NB4 (cell line): ENCODE measurements around the gene CDON.

Experiments
- CTCF ChIP-seq: IDR thresholded peaks from one replicate; pipeline ENCODE4 v1.5.1; 2012; ENCODE audit warnings: low read depth, low read length
- MAX ChIP-seq: IDR thresholded peaks from 2 replicates; pipeline ENCODE4 v1.6.1; 2011; ENCODE audit warnings: low read depth, low read length
- MYC ChIP-seq: IDR thresholded peaks from 2 replicates; pipeline ENCODE4 v1.6.1; 2011; ENCODE audit warnings: low read depth, low read length
- POLR2A ChIP-seq: IDR thresholded peaks from 2 replicates; pipeline ENCODE4 v1.6.1; 2011; ENCODE audit warnings: mild to moderate bottlenecking; ENCODE audit not compliant: insufficient read length; ENCODE audit errors: extremely low read depth

- TF ChIP-seq CTCF: no peak
- TF ChIP-seq POLR2A: no peak
- TF ChIP-seq MAX: no peak
- no peak for TF ChIP-seq MYC
These were observed 51.4 kb downstream of the CDON start for GRCh38 chr11:126011265-126011664.
